Islet precursor cell (in vitro differentiated cells): ENCODE results near the gene SULF2.

ENCODE experiments used
- DNase-seq: peaks from one replicate; pipeline ENCODE4 v3.0.0-alpha.2; 2018

SULF2 gene

DNA sequence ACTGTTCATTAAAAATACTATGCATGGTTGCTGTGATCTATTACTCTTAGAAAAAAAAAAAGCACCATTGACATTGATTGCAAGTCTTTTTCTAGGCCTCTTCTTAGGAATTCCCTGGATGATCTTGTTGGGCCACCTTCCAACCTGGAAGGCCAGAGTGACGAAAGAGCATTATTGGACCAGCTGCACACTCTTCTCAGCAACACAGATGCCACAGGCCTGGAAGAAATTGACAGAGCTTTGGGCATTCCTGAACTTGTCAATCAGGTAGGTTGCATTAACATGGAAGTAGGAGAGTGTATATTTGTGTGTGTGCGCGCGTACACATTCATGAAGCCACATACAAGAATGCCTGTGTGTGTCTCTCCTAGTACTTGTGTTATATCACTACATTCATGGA, 143.2 kb downstream of the SULF2 start:
- DNase-seq = no peak

DNA sequence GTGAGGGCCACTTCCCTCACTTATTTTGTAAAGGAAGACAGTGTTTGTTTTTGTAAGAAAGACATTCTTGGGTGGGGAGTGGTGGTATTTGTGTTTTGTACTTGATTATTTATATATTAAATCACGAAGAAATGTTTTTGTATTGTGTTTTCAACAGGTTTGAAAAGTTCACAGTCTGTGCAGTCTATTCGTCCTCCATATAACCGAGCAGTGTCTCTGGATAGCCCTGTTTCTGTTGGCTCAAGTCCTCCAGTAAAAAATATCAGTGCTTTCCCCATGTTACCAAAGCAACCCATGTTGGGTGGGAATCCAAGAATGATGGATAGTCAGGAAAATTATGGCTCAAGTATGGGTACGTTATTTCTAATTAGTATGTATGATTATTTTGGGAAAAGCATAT, 146.4 kb downstream of the SULF2 start:
- DNase-seq = no peak

DNA sequence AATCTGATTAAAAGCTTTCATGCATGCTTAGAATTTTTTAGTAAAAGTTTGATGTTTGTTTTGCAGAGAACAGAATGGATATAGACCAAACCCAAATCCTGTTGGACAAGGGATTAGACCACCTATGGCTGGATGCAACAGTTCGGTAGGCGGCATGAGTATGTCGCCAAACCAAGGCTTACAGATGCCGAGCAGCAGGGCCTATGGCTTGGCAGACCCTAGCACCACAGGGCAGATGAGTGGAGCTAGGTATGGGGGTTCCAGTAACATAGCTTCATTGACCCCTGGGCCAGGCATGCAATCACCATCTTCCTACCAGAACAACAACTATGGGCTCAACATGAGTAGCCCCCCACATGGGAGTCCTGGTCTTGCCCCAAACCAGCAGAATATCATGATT, 150.0 kb downstream of the SULF2 start:
- DNase-seq = no peak

DNA sequence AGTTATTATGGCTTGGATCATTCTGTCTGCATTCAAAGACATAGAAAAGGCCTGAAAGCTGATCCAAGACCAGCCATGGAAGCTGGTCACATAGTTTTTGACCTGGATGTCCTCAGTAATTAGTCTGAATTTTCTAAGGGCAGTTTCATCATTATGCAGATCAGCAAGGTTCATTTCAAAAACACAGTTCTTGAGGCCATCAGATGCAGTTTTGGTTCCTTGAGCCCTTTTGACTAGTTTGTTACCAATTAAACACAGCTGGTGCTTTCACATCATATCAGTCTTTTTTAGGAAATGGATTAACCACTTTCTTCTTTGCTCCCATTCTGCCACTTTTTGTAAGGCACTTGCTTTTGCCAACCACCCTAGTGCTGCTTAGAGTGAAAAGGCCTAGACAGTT, 154.2 kb downstream of the SULF2 start:
- DNase-seq = no peak

DNA sequence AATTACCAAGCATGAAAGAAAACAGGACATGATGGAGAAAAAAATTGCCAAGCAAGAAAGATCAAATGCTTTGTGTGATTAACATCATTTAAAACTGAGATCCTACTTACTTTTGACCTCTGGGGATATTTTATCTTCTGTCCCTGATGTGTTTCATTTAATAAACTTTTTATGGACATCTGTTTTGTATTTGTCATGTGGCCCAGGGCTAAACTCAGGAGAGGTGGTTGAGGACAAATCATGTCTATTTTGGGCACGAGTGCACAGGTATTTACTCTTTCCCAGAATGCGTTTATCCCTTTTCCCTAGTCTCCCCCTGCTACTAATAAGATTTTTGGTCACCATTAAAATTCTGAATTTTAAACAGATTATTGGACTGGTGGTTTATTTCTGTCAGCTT, 155.4 kb downstream of the SULF2 start:
- DNase-seq = no peak

DNA sequence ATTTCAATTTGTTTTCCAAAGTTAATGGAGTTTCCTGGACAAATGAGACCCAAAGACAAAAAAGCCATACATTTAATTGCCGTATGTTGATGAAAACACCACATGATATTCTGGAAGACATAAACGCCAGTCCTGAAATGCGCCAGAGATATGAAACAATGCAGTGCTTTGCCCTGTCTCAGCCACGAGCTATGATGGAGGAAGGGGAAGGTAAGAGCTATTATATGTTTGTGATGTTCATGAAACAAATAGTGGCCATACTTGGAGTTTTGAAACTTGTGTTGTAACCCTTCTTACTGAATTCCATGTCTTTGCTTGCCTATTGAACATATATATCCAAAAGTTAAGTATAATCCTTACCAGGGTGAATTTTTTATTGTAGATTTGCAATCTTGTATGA, 157.7 kb downstream of the SULF2 start:
- no peak for DNase-seq

DNA sequence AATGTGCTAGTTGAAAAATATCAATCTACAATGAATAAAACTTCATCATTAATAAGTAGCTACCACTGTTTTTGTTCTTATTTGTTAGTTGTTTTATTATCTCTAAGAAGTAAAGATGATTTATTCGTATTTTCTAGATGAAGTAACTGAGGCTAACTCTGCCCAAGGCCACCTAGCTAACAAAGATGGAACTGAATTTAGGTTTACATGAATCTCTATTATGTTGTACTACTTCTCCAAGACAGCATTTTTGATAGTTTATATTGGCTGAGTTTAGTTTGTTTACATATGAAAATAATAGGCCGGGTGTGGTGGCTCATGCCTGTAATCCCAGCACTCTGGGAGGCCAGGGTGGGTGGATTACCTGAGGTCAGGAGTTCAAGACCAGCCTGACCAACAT, 162.1 kb downstream of the SULF2 start:
- DNase-seq = no peak

DNA sequence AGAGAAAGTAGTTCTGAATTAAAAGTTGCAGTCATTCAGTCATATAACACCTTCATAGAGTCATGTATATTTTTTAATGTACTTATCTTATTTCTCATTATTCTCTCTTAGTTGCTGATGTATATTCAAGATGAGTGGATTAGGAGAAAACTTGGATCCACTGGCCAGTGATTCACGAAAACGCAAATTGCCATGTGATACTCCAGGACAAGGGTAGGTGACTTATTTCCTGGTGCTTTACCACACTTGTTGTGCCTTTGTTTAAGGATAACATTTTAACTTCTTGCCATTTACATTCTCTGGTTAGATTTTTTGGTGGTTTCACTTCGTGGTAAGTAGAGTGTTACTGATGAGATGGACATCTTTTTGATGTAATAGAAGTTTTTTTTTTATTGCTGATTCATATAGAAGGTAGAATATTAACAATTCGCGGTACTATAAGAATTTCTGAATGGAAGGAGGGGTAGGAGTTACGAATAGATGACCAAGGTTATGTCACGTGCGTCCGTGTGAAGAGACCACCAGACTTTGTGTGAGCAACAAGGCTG, 163.1 kb downstream of the SULF2 start:
- DNase-seq = no peak

DNA sequence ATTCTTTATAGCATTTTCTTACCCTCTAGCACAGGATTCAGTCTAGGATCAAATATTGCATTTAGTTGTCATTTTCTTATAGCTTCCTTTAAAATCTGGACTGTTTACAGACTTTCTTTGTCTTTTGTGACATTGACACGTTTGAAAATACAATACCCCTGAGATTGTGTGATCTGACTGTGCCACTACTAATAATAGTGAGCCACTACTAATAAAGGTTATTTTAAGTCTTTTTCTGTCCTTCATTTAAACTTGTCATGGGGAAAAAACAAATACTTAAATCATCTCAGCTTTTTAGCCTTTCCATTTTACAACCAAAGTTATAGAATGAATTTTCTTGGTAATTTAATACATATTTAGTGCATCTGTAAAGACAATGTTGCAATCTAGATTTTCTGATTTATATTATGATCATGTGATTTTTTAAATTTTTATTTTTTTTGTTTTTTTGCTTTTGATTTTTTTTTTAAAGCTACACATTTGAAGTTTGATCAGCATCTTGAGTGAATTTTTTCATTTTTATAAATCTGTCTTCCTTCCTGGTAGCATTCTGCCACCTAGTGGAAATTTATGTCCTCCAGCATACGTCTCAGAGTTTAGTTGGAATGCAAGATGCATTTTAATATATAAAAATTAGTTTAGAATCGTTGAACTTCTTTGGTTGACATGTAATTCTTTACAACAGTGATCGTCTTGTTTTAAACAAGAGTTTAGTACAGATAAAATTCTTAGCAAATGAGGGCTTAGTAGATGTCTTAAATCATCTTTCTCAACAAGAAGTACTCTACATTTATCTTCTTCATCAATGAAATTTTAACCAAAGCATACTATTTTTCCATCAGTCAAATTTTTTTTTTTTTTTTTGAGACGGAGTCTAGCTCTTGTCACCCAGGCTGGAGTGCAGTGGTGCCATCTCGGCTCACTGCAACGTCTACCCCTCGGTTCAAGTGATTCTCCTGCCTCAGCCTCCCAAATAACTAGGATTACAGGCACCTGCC, 164.2 kb downstream of the SULF2 start:
- no peak for DNase-seq

DNA sequence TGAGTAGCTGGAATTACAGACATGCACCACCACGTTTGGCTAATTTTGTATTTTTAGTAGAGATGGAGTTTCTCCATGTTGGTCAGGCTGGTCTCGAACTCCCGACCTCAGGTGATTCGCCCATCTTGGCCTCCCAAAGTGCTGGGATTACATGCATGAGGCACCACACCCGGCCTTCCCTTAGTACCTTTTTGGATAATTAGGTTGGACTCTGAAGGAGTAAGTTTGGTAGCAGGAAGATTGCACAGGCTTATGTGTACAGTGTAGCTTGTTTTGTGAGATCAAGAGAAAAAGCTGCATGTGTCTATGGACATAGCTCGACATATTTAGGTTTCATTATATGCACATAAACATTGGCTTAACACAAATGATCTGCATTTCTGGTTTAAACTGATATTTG, 166.8 kb downstream of the SULF2 start:
- DNase-seq = no peak

DNA sequence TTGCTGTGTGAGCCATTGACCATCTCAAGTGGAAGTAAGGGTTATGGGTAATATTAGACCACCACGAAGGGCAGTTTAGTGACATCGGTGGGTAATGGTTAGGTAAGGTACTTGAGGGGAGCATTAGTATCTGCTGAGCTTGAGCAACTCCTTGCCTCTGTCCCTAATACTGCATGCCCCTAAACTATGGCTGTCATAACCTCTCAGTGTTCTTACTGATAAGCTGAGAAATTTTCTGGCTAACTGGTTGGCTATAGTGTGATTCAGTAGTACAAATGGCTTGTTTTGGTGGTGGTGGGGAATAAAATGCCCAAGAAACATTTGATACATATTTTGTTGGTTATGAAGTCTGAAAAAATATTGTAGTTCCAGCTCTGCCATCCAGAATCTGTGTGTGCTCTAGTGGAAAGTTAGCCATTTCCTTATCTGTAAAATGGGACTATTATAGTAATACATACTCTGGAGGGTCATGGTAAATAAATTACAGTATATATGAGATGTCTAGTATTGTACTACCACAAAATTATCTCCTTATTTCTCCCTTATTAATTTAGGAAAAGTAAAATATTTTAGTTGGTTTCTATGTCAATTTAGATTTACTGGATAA, 170.5 kb downstream of the SULF2 start:
- no peak for DNase-seq

DNA sequence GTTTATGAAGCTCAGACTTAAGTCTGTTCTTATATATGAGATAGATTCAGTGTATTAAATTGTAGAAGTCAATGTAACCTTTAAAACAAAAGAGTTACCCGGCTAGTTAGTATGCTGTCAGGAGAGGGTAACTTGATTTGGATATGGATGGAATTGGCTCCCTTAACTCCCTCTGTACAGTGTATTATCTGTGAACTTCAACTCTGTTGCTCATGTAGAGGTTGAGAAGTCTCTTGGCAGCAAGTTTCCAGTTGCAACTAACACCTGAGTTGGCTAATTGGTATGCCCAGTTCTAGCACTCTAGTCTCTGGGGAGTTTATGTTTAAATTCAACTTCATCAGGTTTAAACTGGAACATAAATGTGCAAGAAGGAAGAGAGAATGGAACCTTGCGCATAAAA, 172.6 kb downstream of the SULF2 start:
- DNase-seq = no peak

DNA sequence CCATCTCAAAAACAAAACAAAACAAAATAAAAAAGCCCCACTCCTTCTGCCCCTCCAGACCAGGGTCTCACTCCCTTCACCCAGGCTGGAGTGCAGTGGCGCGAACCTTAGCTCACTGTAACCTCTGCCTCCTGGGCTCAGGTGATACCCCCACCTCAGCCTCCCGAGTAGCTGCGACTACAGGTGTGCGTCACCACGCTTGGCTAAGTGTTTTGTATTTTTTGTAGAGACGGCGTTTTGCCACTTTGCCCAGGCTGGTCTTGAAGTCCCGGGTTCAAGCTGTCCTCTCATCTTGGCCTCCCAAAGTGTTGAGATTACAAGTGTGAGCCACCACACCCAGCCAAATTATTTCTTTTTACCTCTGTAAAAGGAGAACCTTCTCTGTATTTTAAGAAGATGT, 173.5 kb downstream of the SULF2 start:
- DNase-seq = no peak

DNA sequence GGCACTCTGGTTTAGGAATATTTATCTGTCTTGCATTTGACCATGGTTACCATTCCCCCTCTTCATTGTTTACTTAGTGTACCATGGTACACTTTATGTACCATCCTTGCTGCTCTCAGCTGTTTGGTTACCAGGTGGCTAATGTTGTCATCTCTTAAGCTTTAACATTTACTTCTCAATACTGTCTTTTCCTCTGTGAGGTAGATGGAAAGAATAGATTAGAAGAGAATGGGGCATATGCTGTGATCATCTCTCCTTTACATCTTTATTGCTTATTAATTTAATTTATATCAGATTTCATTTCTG, 174.4 kb downstream of the SULF2 start:
- no peak for DNase-seq

DNA sequence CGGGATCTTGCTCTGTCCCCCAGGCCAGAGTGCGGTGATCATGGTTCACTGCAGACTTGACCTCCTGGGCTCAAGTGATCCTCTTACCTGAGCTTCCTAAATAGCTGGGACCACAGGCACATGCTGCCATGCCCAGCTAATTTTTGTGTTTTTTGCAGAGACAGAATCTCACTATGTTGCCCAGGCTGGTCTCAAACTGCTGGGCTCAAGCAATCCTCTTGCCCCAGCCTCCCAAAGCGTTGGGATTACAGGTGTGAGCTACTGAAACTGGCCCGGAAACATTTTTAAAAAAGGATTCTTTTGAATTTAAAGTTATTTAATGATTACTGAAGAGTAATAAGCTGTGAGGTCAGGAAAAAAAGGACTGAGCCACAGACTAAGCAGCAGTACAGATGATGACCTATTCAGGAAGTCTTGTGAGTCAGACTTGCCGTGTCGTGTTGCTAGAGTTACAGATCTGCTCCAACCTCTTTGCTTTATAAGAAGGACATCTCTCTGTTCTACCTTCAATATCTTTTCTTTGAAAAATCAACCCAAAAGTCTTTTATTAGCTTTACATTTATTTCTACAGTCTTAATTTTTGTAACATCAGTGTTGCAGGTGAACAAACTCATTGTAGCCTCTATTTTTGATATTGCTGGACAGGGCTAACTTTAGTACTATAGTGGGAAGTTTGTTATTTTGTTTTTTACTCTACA, 174.9 kb downstream of the SULF2 start:
- DNase-seq = no peak

DNA sequence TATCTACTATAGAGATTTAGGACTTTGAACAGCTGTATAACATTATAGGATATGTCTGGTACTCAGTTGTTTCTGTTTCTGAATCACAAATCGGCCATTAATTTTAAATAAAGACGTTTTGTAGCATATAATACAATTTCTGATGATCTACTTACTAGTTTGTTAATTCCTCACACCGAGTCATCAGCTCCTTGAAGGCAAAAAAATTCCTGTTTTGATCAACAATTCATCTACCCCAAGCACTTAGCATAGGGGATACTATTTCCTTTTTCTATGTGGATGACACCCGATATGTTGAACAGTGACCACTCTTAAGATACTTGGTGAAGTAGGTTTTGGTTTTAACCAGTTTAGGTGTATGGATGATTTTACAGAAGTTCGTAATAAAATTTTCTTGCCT, 176.3 kb downstream of the SULF2 start:
- DNase-seq = no peak
